WTC11 (cell line): Measurements from ENCODE around the gene ST6GALNAC3. TPM values are rescaled to one million over a fixed set of nuclear protein-coding genes. Genes with fewer than 3 reads are reported as not detected.

Source experiments
- ATAC-seq: fragments of 200-7000 bp; cut with Tn5 transposase; 2 replicates; pipeline ENCODE4 v1.10.0; 2021; ENCODE audit warnings: mild to moderate bottlenecking, moderate library complexity
- CTCF ChIA-PET: fragments of 300-600 bp; sonication (Branson Sonifier 250); formaldehyde crosslinking; loops from one replicate; lab custom pipeline; 2021; ENCODE audit warnings: antibody characterized with exemption; lab: Charles Lee
- POLR2A ChIA-PET: fragments of 350-600 bp; sonication (Branson Sonifier 250); formaldehyde crosslinking; loops from one replicate; lab custom pipeline; 2021; ENCODE audit warnings: antibody characterized with exemption; lab: Charles Lee
- DNase-seq: peaks from one replicate; pipeline ENCODE4 v3.0.0; 2021; ENCODE audit warnings: low spot score
- H3K27ac Mint-ChIP-seq: 2 replicates; pipeline ENCODE4 v1.8.0; 2021; ENCODE audit warnings: mixed read lengths
- H3K27me3 Mint-ChIP-seq: 2 replicates; pipeline ENCODE4 v1.8.0; 2021; ENCODE audit warnings: low read depth, mild to moderate bottlenecking, moderate library complexity, mixed read lengths
- H3K36me3 Mint-ChIP-seq: 2 replicates; pipeline ENCODE4 v1.8.0; 2021; ENCODE audit warnings: mixed read lengths
- H3K4me1 Mint-ChIP-seq: 2 replicates; pipeline ENCODE4 v1.8.0; 2022; ENCODE audit warnings: mixed read lengths
- H3K4me3 Mint-ChIP-seq: 2 replicates; pipeline ENCODE4 v1.8.0; 2021; ENCODE audit warnings: mild to moderate bottlenecking, moderate library complexity, mixed read lengths
- H3K9me3 Mint-ChIP-seq: 2 replicates; pipeline ENCODE4 v1.8.0; 2021; ENCODE audit warnings: mixed read lengths
- AFF4 ChIP-seq: sonication (generic); formaldehyde crosslinking; IDR thresholded peaks from 2 replicates; pipeline ENCODE4 v1.8.1; 2023; ENCODE audit warnings: mild to moderate bottlenecking, missing genetic modification reagents, borderline replicate concordance
- CREB1 ChIP-seq: sonication (generic); formaldehyde crosslinking; IDR thresholded peaks from 2 replicates; pipeline ENCODE4 v1.8.0; 2023; ENCODE audit warnings: mild to moderate bottlenecking, missing genetic modification reagents
- ETV6 ChIP-seq: sonication (generic); formaldehyde crosslinking; IDR thresholded peaks from 2 replicates; pipeline ENCODE4 v1.8.1; 2022; ENCODE audit warnings: mild to moderate bottlenecking, missing genetic modification reagents
- GRHL2 ChIP-seq: fragments of 250-450 bp; sonication (Bioruptor Pico); IDR thresholded peaks from 2 replicates; pipeline ENCODE4 v1.8.0; 2022; ENCODE audit warnings: mild to moderate bottlenecking, moderate library complexity; ENCODE audit not compliant: insufficient replicate concordance, severe bottlenecking
- JUN ChIP-seq: sonication (generic); formaldehyde crosslinking; IDR thresholded peaks from 2 replicates; pipeline ENCODE4 v1.8.0; 2023; ENCODE audit warnings: mild to moderate bottlenecking, missing genetic modification reagents
- KAT7 ChIP-seq: sonication (generic); formaldehyde crosslinking; IDR thresholded peaks from 2 replicates; pipeline ENCODE4 v1.8.1; 2023; ENCODE audit warnings: missing genetic modification reagents, mild to moderate bottlenecking, borderline replicate concordance
- MYBL2 ChIP-seq: sonication (generic); formaldehyde crosslinking; IDR thresholded peaks from 2 replicates; pipeline ENCODE4 v1.8.1; 2023; ENCODE audit warnings: mild to moderate bottlenecking, moderate library complexity, missing genetic modification reagents
- NFATC4 ChIP-seq: fragments of 250-450 bp; sonication (Bioruptor Pico); IDR thresholded peaks from 2 replicates; pipeline ENCODE4 v1.9.0; 2021; ENCODE audit warnings: mild to moderate bottlenecking
- NR2C2 ChIP-seq: sonication (generic); formaldehyde crosslinking; IDR thresholded peaks from 2 replicates; pipeline ENCODE4 v1.8.0; 2022; ENCODE audit warnings: mild to moderate bottlenecking, missing genetic modification reagents
- TEAD1 ChIP-seq: sonication (generic); formaldehyde crosslinking; IDR thresholded peaks from 2 replicates; pipeline ENCODE4 v1.8.0; 2022; ENCODE audit warnings: mild to moderate bottlenecking, missing genetic modification reagents
- ZBTB21 ChIP-seq: sonication (generic); formaldehyde crosslinking; IDR thresholded peaks from 2 replicates; pipeline ENCODE4 v1.8.1; 2023; ENCODE audit warnings: mild to moderate bottlenecking, missing genetic modification reagents, borderline replicate concordance
- ZNF121 ChIP-seq: sonication (generic); formaldehyde crosslinking; IDR thresholded peaks from 2 replicates; pipeline ENCODE4 v1.8.0; 2023; ENCODE audit warnings: missing genetic modification reagents
- ZNF219 ChIP-seq: sonication (generic); formaldehyde crosslinking; IDR thresholded peaks from 2 replicates; pipeline ENCODE4 v1.8.0; 2023; ENCODE audit warnings: missing genetic modification reagents, mild to moderate bottlenecking, borderline replicate concordance
- ZNF263 ChIP-seq: sonication (generic); formaldehyde crosslinking; IDR thresholded peaks from 2 replicates; pipeline ENCODE4 v1.8.1; 2022; ENCODE audit warnings: low read depth, mild to moderate bottlenecking, moderate library complexity, missing genetic modification reagents
- ZNF671 ChIP-seq: fragments of 250-450 bp; sonication (Bioruptor Pico); IDR thresholded peaks from 2 replicates; pipeline ENCODE4 v1.8.0; 2021; ENCODE audit warnings: mild to moderate bottlenecking
- total RNA-seq: library from RNA; stranded (reverse); gene quantifications from 3 replicates; pipeline ENCODE4 v1.2.3, GENCODE V29; 2021
- TF ChIP-seq, protein P1 (sequence below): sonication (generic); formaldehyde crosslinking; IDR thresholded peaks from 2 replicates; pipeline ENCODE4 v1.8.0; 2023; ENCODE audit warnings: missing genetic modification reagents, mild to moderate bottlenecking, borderline replicate concordance
- TF ChIP-seq, protein P2 (sequence below): sonication (generic); formaldehyde crosslinking; IDR thresholded peaks from 2 replicates; pipeline ENCODE4 v1.8.1; 2023; ENCODE audit warnings: mild to moderate bottlenecking, missing genetic modification reagents, moderate library complexity
- TF ChIP-seq, protein P3 (sequence below): fragments of 250-450 bp; sonication (Bioruptor Pico); IDR thresholded peaks from 2 replicates; pipeline ENCODE4 v1.9.0; 2021; ENCODE audit warnings: mild to moderate bottlenecking
- TF ChIP-seq, protein P4 (sequence below): sonication (generic); formaldehyde crosslinking; IDR thresholded peaks from 2 replicates; pipeline ENCODE4 v1.8.0; 2022; ENCODE audit warnings: mild to moderate bottlenecking, missing genetic modification reagents

ST6GALNAC3 gene
- total RNA-seq, 1 experiment from 2014 or later = 11.9 TPM

DNA sequence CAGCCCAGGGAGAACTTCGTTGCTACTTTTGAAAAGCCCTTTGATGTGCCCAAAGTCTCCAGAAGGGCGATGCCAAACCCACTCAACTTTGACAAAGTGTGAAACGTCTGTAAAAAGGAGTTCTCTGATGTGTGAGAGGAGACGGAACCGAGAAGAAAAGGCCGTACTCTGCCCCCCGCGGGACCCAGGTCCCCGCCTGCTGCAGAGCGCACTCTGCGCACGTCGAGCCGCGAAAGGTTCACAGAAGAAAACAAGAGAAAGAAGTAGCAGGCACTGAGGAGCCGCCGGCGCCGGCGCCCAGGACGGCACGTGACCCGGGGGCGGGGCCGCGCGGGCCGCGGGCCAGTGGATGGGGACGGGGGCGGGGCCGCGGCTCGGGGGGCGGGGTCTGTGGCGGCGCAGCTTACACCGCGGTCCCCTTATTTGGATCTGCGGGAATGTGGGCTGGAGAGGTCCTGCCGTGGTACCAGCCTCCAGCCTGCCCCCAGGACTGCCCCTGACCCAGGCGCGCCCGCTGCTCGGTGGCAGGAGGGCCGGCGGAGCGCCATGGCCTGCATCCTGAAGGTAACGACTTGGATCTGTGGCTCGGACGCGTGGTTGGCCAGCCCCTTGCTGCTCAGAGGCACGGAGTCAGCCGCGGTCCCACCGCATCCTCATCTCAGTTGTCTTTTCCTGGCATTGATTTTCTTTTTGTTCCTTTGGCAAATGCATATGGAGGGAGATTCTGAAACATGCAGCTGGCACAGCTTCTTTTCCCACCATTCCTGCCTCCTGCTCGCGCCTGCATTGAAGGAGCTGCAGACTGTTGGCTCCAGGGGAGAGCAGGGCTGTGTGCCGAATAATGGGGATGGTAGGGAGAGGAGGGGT, at the start of gene ST6GALNAC3 (continued):
- TF ChIP-seq ZBTB21 (CRISPR knock-in tag) (no peak), ZNF263 (CRISPR knock-in tag) (no peak), KAT7 (CRISPR knock-in tag) (no peak), NR2C2 (CRISPR knock-in tag) (no peak), AFF4 (CRISPR knock-in tag) (0 out of 2 replicates have a peak, but pooled peaks have one; percentile 21), ETV6 (CRISPR knock-in tag) (peak; percentile 57; the same call in 1 of the 2 replicates), ZNF219 (CRISPR knock-in tag) (no peak), NFATC4 (CRISPR knock-in tag) (no peak), CREB1 (CRISPR knock-in tag) (no peak), ZNF671 (CRISPR knock-in tag) (no peak), TEAD1 (CRISPR knock-in tag) (peak; percentile 77)
- TF ChIP-seq, protein P1, sequence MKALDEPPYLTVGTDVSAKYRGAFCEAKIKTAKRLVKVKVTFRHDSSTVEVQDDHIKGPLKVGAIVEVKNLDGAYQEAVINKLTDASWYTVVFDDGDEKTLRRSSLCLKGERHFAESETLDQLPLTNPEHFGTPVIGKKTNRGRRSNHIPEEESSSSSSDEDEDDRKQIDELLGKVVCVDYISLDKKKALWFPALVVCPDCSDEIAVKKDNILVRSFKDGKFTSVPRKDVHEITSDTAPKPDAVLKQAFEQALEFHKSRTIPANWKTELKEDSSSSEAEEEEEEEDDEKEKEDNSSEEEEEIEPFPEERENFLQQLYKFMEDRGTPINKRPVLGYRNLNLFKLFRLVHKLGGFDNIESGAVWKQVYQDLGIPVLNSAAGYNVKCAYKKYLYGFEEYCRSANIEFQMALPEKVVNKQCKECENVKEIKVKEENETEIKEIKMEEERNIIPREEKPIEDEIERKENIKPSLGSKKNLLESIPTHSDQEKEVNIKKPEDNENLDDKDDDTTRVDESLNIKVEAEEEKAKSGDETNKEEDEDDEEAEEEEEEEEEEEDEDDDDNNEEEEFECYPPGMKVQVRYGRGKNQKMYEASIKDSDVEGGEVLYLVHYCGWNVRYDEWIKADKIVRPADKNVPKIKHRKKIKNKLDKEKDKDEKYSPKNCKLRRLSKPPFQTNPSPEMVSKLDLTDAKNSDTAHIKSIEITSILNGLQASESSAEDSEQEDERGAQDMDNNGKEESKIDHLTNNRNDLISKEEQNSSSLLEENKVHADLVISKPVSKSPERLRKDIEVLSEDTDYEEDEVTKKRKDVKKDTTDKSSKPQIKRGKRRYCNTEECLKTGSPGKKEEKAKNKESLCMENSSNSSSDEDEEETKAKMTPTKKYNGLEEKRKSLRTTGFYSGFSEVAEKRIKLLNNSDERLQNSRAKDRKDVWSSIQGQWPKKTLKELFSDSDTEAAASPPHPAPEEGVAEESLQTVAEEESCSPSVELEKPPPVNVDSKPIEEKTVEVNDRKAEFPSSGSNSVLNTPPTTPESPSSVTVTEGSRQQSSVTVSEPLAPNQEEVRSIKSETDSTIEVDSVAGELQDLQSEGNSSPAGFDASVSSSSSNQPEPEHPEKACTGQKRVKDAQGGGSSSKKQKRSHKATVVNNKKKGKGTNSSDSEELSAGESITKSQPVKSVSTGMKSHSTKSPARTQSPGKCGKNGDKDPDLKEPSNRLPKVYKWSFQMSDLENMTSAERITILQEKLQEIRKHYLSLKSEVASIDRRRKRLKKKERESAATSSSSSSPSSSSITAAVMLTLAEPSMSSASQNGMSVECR (CRISPR knock-in tag) = no peak
- TF ChIP-seq, protein P2, sequence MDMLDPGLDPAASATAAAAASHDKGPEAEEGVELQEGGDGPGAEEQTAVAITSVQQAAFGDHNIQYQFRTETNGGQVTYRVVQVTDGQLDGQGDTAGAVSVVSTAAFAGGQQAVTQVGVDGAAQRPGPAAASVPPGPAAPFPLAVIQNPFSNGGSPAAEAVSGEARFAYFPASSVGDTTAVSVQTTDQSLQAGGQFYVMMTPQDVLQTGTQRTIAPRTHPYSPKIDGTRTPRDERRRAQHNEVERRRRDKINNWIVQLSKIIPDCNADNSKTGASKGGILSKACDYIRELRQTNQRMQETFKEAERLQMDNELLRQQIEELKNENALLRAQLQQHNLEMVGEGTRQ (CRISPR knock-in tag) = peak; percentile 94
- TF ChIP-seq, all 79 proteins: peak for 9

DNA sequence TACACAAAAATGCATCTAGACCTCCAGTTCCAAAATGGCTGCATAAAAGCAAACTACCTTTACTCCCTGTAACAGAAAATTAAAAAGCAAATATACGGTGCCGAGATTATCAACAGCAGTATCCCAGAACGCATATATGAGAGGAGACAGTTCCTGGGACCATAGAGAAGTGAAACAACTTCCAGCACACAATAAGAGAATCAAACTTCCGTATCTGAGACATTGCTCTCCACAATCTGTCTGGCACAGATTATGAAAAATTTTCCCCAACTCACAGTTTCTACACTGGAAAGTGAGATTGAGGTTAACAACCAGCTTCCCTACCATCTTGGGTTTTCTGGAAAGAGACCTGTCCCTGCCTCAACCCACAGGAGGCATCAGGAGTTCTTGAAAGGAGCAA, 47.2 kb upstream of the ST6GALNAC3 start:
- no peaks in the 10 kb centered on the region for H3K27me3 Mint-ChIP-seq
- H3K9me3 Mint-ChIP-seq = no peaks in the 10 kb centered on the region
- POLR2A ChIA-PET = no interaction called here
- ATAC-seq (no peak), DNase-seq (no peak)
- H3K4me1 Mint-ChIP-seq = peaks cover 4% of the 10 kb centered on the region; the same call in 1 of the 2 replicates
- H3K36me3 Mint-ChIP-seq = no peaks in the 10 kb centered on the region
- CTCF ChIA-PET = no interaction called here
- no peak overlapping the region for H3K4me3 Mint-ChIP-seq
- no peak overlapping the region for H3K27ac Mint-ChIP-seq
- TF ChIP-seq ZNF121 (no peak), JUN (no peak), MYBL2 (CRISPR knock-in tag) (no peak), GRHL2 (CRISPR knock-in tag) (no peak)
- TF ChIP-seq, protein P3, sequence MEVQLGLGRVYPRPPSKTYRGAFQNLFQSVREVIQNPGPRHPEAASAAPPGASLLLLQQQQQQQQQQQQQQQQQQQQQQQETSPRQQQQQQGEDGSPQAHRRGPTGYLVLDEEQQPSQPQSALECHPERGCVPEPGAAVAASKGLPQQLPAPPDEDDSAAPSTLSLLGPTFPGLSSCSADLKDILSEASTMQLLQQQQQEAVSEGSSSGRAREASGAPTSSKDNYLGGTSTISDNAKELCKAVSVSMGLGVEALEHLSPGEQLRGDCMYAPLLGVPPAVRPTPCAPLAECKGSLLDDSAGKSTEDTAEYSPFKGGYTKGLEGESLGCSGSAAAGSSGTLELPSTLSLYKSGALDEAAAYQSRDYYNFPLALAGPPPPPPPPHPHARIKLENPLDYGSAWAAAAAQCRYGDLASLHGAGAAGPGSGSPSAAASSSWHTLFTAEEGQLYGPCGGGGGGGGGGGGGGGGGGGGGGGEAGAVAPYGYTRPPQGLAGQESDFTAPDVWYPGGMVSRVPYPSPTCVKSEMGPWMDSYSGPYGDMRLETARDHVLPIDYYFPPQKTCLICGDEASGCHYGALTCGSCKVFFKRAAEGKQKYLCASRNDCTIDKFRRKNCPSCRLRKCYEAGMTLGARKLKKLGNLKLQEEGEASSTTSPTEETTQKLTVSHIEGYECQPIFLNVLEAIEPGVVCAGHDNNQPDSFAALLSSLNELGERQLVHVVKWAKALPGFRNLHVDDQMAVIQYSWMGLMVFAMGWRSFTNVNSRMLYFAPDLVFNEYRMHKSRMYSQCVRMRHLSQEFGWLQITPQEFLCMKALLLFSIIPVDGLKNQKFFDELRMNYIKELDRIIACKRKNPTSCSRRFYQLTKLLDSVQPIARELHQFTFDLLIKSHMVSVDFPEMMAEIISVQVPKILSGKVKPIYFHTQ = no peak
- TF ChIP-seq, protein P4, sequence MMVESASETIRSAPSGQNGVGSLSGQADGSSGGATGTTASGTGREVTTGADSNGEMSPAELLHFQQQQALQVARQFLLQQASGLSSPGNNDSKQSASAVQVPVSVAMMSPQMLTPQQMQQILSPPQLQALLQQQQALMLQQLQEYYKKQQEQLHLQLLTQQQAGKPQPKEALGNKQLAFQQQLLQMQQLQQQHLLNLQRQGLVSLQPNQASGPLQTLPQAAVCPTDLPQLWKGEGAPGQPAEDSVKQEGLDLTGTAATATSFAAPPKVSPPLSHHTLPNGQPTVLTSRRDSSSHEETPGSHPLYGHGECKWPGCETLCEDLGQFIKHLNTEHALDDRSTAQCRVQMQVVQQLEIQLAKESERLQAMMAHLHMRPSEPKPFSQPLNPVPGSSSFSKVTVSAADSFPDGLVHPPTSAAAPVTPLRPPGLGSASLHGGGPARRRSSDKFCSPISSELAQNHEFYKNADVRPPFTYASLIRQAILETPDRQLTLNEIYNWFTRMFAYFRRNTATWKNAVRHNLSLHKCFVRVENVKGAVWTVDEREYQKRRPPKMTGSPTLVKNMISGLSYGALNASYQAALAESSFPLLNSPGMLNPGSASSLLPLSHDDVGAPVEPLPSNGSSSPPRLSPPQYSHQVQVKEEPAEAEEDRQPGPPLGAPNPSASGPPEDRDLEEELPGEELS = no peak
